ENCODE measurements around the gene ODAD4.

DNA sequence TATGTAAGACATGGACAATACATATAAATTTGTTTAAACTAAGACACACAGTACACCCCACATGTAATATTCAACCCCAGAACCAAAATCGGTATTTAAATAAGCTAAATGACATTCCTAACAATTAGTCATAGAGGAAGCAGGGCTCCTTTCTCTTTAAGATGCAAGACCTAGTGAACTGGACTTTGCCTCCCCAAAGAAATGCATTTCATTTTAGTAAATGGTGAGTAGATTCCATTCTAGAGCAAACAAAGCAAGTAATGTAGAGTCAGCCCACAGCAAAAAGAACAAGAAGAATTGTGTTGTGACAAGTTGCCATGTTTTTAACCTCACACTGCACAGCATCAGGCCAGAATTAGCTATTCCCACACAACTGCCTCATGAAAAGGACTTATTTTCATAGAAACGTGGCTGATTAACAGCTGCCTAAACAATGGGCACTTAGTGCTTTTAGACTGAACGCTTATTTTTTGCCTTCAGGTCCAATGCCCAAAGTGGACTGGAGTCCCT lies 72.4 kb downstream of the ODAD4 start:
- TF ChIP-seq EZH2 (IDR thresholded peaks at IDR 0.05) = no peak
- TF ChIP-seq POLR2AphosphoS5 (IDR thresholded peaks at IDR 0.05; ENCODE audit: borderline replicate concordance, low read depth, low read length) = no peak
- no peak for TF ChIP-seq FOXP2 (optimal IDR thresholded peaks at IDR 0.05; ENCODE audit: control extremely low read depth, extremely low read length, insufficient read depth)

All from SK-N-MC (cell line).